ENCODE data around the gene VSTM4.

- no peak for TF ChIP-seq POLR2A (IDR thresholded peaks at IDR 0.05; ENCODE audit: low read depth, low read length)
- TF ChIP-seq, protein P1, sequence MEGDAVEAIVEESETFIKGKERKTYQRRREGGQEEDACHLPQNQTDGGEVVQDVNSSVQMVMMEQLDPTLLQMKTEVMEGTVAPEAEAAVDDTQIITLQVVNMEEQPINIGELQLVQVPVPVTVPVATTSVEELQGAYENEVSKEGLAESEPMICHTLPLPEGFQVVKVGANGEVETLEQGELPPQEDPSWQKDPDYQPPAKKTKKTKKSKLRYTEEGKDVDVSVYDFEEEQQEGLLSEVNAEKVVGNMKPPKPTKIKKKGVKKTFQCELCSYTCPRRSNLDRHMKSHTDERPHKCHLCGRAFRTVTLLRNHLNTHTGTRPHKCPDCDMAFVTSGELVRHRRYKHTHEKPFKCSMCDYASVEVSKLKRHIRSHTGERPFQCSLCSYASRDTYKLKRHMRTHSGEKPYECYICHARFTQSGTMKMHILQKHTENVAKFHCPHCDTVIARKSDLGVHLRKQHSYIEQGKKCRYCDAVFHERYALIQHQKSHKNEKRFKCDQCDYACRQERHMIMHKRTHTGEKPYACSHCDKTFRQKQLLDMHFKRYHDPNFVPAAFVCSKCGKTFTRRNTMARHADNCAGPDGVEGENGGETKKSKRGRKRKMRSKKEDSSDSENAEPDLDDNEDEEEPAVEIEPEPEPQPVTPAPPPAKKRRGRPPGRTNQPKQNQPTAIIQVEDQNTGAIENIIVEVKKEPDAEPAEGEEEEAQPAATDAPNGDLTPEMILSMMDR (conservative IDR thresholded peaks at IDR 0.05; ENCODE audit: low read depth, low read length), result no peak
- TF ChIP-seq NFE2L2 (IDR thresholded peaks at IDR 0.05; ENCODE audit: low read depth, low read length), result no peak
- TF ChIP-seq, protein P2, sequence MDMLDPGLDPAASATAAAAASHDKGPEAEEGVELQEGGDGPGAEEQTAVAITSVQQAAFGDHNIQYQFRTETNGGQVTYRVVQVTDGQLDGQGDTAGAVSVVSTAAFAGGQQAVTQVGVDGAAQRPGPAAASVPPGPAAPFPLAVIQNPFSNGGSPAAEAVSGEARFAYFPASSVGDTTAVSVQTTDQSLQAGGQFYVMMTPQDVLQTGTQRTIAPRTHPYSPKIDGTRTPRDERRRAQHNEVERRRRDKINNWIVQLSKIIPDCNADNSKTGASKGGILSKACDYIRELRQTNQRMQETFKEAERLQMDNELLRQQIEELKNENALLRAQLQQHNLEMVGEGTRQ (IDR thresholded peaks at IDR 0.05; ENCODE audit: low read depth, low read length), result no peak
- no peak for TF ChIP-seq MAZ (IDR thresholded peaks at IDR 0.05; ENCODE audit: borderline replicate concordance, low read depth, low read length)
- TF ChIP-seq BHLHE40 (IDR thresholded peaks at IDR 0.05; ENCODE audit: low read depth, low read length), result no peak
- no peak for TF ChIP-seq MXI1 (IDR thresholded peaks at IDR 0.05; ENCODE audit: borderline replicate concordance, low read depth, low read length)
- no peak for TF ChIP-seq RAD21 (IDR thresholded peaks at IDR 0.05; ENCODE audit: low read length)
- no peak for TF ChIP-seq SMC3 (IDR thresholded peaks at IDR 0.05; ENCODE audit: low read depth, low read length)
- no peak for TF ChIP-seq FOS (IDR thresholded peaks at IDR 0.05; ENCODE audit: low read depth, low read length)
- TF ChIP-seq CHD1 (IDR thresholded peaks at IDR 0.05; ENCODE audit: low read depth, low read length), result no peak
- TF ChIP-seq RCOR1 (IDR thresholded peaks at IDR 0.05; ENCODE audit: insufficient replicate concordance, low read length), result no peak
- TF ChIP-seq CEBPB (IDR thresholded peaks at IDR 0.05; ENCODE audit: low read depth, low read length), result no peak
- no peak for TF ChIP-seq ELK1 (IDR thresholded peaks at IDR 0.05; ENCODE audit: borderline replicate concordance, low read depth, low read length)
Measured at GRCh38 chr10:49112851-49113250, 2.5 kb downstream of the VSTM4 start.
